NCI-H2107 treated with DMSO at 0.1 percent for 48 hours (cell line): ENCODE results near the gene LIAS.
"Not testable (repeated sequence)": the region's sequence is repeated elsewhere in the genome, so short reads cannot be mapped to it uniquely, and the experiment has no call there.

Experiments used
- DNase-seq: peaks from one replicate; lab custom pipeline; 2025; ENCODE audit not compliant: unreplicated experiment; lab: John Stamatoyannopoulos, UW

LIAS gene

DNA sequence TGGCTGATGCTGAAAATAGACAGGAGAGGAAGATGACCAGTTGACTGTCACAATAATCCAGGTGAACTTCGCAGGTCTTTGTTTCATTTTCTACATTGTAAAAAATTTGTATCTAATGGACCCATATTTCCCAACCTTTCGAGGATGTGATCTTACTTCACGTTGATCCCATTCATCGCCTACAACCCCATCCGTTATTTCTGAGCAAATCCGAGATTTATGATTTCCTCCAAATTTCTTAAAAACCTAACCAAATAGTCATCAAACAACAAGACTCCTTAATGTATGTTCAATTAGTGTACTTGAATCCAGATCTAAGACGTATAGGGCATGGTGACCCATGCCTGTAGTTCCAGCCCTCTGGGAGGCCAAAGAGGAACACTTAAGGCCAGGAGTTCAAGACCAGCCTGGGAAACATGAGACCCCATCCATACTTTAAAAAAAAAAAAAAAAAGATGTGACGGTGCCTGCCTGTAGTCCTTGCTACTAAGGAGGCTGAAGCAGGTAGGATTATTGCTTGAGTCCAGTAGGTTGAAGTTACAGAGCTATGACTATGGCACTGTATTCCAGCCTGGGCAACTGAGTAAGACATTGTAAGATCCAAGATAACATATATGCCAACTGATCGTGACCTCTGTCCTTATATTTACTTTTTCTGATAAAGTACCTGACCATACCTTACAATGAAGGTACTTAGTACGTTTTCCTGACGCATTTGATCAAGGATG lies 5.8 kb upstream of the LIAS start:
- no peak for DNase-seq

DNA sequence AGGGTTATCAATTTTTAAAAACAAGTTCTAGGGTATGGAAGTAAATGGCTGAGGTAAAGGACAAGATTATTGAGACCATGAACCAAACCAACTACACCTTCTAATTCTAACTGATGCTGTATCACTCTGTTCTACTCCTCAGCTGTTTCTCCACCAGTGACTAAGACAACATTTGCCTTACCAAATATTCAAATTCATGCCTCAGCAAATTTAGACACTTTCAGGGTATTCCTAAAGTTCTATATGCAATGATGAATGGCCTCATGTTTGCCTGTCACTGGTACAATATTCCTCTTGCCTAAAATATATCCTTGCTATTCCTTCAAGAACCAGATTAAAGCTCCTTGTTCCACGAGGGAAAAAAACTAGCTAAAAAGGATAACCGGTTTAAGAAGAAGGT lies 5.1 kb upstream of the LIAS start:
- no peak for DNase-seq

DNA sequence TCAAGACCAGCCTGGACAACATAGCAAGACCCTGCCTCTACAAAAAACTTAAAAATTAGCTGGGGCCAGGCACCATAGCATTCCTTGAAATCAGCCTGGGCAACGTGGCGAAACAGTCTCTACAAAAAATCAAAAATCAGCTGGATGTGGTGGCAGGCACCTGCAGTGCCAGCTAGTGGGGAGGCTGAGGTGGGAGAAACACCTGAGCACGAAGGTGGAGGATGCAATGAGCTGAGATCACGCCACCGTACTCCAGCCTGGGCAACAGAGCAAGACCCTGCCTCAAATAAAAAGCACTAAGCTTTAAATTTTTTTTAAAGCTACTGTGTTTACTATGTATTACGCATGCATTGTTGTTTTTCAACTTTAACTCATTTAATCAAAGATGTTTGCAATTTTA lies 3.4 kb upstream of the LIAS start:
- no peak for DNase-seq

DNA sequence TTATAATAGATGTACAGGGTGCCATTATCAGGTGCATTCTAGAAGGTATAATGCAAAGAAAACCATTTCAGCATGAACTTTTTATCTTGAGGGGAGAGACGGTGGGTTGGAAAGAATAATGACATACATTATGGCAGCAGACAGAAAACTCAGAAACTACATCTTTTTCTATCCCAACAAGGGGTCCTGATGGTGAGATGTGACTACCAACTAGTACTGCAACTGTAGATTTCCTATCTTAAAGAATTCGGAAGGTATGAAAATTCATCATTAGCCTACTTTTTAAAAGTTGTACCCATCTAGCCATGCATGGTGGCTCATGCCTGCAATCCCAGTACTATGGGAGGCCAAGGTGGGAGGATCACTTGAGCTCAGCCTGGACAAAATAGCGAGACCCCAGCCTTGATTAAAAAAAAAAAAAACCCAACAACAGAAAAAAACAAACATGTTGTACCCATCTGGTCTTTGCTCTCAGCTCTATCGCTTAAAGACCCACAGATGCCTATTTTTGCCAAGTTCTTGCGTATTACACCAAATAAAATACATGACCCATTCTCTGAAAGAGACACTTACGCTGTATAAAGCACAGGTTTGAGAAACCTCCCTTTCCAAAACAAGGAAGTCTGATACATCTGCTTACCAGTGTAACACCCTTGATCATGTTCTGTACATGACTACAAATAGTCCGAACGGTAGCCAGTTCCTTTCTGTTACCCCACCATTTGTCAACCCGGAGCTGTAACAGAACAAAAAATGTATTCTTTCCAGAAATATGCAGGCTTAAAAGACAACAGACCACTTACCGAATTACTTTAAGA lies 1.7 kb upstream of the LIAS start:
- DNase-seq, result no peak

DNA sequence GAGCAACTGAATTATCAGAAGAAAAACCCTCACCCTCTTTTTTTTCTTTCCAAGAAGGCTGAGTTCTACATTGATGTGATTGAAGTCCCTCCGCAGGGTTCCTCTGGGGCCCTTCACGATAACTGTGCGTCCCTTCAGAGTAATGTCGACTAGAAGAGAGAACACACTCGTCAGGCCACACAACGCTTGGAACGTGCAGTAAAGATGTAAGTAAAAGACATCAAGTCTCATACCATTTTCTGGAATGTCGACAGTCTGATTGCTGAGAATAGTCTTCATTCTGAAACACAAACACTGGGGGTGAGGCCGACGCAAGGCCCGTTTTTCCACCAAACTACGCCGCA lies 723 bp upstream of the LIAS start:
- not testable (repeated sequence) for DNase-seq

DNA sequence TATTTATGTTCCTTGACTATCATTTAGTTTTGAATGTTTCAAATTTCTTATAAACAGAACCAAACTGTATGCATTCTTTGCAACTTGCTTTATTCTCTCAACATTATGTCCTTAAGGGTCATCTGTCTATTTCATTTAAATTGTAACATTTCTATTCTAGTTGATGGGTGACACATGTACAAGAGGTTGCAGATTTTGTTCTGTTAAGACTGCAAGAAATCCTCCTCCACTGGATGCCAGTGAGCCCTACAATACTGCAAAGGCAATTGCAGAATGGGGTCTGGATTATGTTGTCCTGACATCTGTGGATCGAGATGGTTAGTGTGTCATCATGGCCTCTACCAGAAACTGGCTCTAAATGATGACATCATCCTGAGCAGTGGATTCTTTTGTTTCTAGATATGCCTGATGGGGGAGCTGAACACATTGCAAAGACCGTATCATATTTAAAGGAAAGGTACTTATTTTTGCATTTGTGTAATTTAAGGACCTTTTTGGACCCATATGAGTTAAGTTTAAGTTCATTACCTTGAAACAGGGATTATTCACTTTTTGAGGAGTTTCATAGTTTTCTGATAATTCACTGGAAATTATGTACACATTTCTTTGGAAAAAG lies 6.1 kb downstream of the LIAS start:
- peak; percentile 15 for DNase-seq

DNA sequence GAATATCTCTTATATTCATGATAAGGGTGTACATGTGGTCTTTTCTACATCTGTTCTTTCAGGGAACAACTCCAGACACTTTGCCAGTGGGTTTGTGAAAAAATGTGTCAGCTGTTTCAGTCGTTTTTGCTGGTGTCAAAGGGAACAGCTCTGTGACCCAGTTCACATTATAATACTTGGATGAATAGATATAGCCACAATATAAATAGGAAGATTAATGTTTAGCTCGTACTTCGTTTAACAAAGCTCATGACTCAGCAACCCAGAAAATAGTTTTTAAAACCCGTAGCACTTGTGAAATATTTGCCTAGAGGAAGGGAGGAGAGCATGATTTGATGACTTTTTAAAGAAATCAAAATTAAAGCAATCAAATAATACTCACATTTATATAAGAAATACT lies 7.9 kb downstream of the LIAS start:
- DNase-seq, result no peak

DNA sequence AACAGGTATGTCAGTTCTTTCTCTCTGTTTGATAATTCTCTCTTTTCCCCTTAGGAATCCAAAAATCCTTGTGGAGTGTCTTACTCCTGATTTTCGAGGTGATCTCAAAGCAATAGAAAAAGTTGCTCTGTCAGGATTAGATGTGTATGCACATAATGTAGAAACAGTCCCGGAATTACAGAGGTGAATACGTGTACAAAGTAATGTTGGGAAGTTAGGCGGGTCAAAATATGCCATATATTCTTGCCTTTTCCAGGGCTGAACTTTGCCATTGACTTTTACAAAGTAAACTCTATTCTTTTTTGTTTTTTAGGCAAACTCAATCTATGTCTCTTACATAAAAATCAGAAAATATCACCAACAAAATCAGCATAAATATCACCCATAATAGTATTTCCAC lies 8.6 kb downstream of the LIAS start:
- no peak for DNase-seq

DNA sequence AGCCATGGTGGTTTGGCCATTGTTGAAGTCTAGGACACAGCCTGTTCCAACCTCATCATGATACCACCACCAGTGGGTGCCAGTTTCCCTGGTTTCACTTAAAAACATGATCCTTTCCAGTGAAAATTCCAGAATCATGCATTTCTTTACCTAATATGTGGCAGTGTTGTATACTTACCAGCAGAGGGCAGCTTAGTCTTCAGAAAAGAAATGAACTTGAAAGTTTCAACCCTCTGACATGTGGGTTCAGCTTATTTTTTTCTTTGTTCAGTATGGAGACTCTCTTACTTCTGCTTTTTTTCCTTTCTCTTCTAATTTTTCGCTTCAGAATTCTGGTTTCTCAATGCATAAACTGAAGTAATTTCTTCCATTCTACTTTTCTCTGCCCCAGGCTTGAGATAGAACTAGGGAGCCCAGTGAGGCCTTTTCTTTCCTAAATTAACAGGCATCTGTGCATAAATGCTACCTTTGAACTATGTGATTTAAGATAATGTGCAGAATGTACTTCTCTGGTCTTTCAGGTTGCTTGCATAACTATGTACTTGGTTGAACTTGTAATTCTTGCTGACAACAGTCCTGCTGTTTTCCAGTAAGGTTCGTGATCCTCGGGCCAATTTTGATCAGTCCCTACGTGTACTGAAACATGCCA lies 10.7 kb downstream of the LIAS start:
- DNase-seq, result peak; percentile 60

DNA sequence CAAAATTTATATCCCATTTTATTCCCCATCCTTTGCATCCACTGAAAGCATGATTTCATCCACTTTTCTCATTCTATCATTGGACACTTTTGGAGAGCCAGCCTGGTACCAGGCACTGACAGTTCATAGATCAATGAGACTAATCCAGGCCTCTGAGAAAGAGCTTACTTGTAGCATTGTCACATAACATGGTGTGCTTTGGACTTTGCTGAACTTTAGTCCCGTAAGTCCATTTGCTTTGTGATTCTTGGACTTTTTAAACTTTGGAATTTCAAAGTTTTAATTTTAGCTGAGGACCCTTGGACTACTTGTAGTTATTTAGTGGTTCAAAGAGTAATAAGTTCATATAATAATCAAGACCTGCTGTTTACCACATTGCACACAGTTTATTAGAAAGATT lies 11.5 kb downstream of the LIAS start:
- no peak for DNase-seq

DNA sequence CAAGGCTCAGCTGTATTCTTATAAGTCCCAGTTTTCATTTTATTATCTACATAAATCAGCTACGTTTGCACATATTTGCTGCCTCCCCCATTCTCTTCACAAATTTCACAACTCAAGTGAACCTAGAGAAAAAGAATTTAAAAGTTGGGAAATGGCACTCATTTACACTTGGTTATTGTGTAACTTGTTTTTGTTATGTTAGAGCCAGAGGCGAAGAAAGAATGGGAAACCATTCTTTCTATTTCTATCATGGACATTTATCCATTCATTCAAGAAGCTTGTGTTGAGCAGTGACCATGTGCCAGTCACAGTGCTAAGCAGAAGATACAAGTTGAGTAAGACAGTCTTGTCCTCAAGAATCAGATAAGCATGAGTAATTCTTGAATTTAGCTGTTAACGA lies 13.5 kb downstream of the LIAS start:
- no peak for DNase-seq

DNA sequence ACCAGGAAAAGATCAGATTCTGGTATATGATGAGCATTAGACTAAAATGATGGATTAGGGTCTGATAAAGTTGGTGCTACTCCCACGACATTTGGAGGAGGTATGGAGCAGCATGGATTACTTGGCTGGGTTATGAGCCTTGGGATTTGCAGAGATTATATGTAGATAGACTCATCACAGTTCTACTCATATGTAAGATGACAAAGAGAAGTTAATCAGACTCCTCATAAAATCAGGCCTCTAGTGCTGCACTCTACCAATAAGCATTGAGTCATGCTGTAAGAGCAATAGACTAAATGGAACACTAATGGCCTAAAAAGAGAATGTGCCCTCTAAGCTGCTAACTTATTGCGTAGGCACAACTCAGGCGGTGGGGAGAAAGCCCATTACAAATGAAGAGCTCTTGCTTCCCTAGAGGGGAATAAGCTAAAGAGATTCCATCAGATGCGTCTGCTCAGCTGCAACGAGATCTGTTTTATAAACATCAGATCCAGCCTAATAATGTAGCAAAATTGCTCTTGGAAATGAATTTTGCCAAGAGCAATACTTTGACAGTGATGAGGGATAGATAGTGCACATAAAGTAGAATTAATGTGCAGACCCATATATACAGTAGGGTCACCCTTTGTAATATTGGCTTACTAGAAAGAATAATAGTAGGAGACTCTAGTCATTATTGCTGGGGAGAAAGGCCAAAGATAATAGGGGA lies 17.5 kb downstream of the LIAS start:
- DNase-seq, result no peak

DNA sequence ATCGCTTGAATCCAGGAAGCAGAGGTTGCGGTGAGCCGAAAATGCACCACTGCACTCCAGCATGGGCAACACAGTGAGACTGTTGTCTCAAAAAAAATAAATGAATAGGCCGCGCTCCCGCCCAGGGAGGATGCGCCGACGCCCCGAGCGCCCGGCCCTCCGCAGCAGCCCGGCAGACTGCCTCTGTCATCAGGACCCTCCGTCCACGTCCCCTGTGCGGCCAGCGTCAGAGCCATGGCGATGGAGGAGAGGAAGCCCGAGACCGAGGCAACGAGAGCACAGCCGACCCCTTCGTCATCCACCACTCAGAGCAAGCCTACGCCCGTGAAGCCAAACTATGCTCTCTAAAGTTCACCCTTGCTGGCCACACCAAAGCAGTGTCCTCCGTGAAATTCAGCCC lies 21.4 kb downstream of the LIAS start:
- DNase-seq, result no peak

DNA sequence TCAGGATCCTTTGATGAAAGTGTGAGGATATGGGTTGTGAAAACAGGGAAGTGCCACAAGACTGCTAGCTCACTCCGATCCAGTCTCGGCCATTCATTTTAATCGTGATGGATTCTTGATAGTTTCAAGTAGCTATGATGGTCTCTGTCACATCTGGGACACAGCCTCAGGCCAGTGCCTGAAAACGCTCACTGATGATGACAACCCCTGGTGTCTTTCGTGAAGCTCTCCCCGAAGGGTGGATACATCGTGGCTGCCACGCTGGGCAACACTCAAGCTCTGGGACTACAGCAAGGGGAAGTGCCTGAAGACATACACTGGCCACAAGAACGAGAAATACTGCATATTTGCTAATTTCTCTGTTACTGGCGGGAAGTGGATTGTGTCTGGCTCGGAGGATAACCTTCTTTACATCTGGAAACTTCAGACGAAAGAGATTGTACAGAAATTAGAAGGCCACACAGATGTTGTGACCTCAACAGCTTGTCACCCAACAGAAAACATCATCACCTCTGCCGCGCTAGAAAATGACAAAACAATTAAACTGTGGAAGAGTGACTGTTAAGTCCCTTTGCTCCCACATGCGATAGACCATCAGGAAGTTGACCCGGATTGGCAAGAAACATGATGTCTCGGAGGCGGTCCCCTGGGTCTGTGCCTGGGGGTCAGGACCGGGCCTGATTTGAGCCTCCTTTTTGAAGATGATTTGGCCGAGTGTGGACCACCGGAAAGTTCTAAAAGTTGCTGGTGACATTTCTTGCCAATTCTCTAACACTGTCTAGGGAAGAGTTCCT lies 22.2 kb downstream of the LIAS start:
- no peak for DNase-seq

DNA sequence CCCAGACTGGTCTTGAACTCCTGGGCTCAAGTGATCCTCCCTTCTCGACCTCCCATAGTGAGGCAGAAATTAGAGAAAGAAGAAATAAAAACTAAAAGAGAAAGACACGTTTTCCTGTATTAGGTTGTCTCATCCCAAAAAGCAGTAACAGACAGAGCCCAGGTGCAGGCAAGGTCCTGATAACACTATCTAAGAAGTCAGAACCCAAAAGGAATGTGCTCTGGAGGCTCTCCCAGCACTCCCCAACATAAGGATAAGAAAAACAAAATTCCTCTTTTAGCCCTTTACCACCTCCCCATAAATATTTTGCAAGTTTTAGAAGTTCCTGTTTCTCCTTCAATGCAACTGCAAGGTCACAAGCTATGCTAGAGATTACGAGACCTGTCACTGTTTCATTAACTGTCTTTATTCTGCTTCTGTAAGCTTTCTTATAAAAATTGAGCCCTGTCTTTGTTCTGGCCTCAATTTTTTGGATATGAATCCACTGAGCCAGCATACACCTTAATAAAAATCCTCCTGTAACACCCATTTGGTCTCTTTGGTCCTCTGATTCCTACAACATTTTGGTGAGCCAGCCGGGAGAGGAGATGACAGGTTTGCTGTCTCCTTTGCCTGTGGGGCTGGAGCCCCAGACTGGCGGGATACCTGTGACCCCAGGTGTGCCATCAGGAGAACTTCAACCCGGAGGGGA lies 25.9 kb downstream of the LIAS start:
- no peak for DNase-seq

DNA sequence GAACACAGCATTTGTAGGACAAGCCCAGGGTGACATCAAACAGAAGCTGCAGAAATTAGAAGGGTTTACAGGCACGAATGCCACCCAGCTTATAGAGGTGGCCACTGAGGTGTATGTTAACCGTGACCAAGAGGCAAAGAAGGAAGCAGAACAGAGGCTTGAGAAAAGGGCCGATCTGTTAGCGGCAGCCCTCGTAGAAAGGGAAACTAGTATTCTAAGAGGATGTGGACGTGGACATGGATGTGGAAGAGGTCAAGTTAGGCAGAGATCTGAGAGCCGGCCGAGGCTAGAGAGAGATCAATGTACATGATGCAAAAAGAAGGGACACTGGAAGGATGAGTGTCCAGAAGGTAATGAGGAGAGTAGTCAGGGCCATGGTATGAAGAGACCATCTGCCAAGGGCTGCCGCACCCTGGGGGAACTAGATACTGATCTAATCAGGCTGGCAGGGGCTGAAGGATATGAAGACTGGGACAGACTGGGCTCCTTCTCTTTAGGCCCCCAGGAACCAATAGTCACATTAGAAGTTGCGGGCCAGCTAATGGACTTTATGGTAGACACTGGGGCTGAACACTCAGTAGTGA lies 27.5 kb downstream of the LIAS start:
- no peak for DNase-seq

DNA sequence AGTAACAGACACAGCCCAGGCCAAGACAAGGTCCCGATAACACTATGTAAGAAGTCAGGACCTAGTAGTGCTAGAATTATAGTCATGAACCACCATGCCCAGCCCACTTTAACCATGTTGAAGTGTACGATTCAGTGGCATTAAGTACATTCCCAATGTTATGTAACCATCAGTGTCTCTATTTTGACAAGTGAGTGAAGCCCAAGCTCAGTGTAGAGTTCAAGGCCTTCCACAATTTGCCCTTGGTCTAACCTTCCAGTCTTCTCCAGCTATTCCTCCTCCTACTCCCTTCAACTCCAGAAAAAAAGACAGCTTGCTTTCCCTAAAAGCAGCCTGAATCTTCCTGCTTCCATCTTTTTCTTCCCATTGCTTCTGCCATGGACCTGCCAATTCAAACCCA lies 31.5 kb downstream of the LIAS start:
- no peak for DNase-seq

DNA sequence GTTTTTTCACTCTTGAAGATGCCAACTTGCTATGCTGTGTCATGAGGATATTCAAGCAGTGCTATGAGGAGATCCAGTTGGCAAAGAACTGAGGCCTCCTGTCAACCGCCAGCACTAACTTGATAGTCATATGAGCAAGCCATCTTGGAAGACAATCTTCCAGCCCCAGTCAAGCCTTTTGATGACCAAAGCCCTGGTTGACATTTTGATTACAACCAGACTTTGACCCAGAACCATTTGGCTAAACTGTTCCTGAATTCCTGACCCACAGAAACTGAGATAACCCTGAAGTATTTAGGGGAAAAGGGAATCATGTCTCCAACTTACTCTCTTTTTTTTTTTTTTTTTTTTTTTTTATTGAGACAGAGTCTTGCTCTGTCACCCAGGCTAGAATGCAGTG lies 35.5 kb downstream of the LIAS start:
- DNase-seq, result no peak

DNA sequence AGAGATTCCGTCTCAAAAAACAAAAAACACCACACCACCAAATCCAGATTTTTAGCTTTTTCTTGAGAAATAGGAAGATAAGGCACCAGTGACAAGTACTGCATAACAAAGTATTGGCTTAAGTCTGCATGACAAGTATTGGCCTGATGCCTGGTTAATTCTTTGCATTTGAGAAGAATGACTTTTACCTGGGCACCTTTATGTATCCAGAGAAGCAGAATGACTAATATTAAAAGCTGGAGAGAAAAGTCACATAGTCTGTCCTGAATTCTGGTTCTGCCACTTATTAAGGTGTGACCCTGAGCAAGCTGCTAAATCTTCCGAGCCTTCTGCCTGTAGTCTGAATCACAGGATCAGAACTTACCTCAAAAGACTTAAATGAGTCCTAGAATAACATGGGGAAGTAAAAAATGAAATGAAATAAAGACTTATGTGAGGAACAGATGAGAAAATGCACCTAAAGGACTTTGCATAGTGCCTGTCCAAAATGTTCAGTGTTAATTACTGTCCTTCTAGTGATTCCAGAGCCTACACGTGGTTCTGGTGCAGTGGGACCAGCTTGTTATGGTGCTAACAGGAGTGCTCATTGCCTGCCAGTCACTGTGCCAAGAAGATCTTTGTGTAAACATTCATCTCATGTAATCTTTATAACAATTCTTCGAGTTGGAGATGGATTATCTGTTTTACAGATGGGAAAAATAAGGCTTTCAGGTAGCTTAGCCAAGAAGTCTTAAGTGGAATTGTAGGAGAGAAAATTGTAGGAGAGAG lies 36.8 kb downstream of the LIAS start:
- no peak for DNase-seq
